SK-MEL-5 (cell line): ENCODE data around the gene FOXK1. TPM values are rescaled to one million over a fixed set of nuclear protein-coding genes. Genes with fewer than 3 reads are reported as not detected.
A peak's percentile ranks its signal among the peaks of the same experiment; 100 is the strongest.
"Not testable (repeated sequence)": the region's sequence is repeated elsewhere in the genome, so short reads cannot be mapped to it uniquely, and the experiment has no call there.

Experiments
- DNase-seq: peaks from one replicate; pipeline ENCODE4 v3.0.0-alpha.2; 2016; ENCODE audit warnings: low read depth, low spot score
- in situ Hi-C: cut with HindIII; loops from 2 replicates; pipeline ENCODE4 v1.10.0; 2016; ENCODE audit warnings: low sequenced_read_pairs, high pct_unique_total_duplicates, low pct_unique_long_range_greater_than_20kb
- total RNA-seq: library from RNA; depleted of rRNA; stranded (reverse); fragments of >200 nt; shearing (Covaris generic); gene quantifications from 2 replicates; pipeline ENCODE4 v1.2.3, GENCODE V29; 2014

FOXK1 gene
- total RNA-seq, 1 experiment from 2014 or later, result 14.5 TPM

DNA sequence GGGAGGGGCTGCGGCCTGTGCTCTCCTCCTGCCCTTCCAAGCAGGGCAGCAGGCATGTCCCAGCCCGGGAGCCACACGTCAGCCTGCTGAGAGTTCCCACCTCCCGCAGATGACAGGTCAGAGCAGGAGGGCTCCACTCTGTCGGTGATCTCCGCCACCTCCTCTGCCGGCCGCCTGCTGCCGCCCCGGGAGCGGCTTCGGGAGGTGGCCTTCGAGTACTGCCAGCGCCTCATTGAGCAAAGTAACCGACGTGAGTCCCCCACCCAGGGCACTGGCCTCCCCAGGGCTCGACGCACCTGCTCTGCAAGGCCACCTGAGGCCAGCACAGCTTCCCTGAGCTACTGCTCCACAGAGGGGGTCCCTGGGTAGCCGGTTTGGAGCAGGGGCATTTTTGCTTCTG is 102.7 kb downstream of the FOXK1 start:
- in situ Hi-C loops, result no loop called here
- DNase-seq, result no peak

DNA sequence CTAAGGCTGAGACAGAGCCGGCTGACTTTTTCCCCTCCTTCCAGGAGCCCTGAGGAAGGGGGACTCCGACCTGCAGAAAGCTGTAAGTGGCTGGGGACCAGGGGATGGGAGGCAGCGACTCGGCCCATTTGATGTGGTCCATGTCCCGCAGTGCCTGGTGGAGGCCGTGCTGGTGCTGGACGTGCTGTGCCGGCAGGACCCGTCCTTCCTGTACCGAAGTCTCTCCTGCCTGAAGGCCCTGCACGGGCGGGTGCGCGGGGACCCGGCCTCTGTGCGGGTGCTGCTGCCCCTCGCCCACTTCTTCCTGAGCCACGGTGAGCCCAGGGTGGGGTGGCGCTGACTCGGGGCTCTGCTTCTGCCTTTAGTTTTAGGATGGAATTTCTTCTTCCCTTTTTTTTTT is 103.3 kb downstream of the FOXK1 start:
- in situ Hi-C loops, result no loop called here
- no peak for DNase-seq

DNA sequence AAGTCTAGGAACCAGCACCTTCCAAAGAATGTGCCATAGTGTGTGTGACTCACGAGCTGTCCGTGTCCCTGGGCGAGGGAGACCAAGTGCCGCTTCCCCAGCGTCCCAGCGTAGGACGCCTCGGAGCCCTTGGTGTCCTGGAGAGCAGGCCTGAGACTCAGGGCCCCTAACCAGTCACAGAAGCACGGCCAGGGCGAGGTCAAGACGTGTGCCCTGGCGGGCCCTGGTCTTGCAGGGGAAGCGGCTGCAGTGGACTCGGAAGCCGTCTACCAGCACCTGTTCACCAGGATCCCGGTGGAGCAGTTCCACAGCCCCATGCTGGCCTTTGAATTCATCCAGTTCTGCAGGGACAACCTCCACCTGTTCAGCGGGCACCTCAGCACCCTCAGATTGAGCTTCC is 103.9 kb downstream of the FOXK1 start:
- no peak for DNase-seq
- in situ Hi-C loops, result no loop called here

DNA sequence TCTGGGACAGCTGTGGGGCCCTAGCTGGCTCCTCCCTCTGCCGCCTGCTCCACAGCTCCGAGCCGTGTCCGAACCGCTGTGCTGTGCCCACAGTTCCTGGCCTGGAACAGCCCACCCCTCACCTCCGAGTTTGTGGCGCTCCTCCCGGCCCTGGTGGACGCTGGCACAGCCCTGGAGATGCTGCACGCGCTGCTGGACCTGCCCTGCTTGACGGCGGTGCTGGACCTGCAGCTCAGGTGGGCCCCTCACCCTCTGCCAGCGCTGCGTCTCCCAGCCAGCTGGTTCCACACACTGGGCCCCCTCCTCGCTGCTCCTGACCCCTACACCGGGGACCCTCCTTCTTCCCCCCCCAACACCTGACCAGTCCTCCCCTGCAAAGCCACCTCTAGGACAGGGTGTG is 105.4 kb downstream of the FOXK1 start:
- DNase-seq, result no peak
- in situ Hi-C loops, result no loop called here

DNA sequence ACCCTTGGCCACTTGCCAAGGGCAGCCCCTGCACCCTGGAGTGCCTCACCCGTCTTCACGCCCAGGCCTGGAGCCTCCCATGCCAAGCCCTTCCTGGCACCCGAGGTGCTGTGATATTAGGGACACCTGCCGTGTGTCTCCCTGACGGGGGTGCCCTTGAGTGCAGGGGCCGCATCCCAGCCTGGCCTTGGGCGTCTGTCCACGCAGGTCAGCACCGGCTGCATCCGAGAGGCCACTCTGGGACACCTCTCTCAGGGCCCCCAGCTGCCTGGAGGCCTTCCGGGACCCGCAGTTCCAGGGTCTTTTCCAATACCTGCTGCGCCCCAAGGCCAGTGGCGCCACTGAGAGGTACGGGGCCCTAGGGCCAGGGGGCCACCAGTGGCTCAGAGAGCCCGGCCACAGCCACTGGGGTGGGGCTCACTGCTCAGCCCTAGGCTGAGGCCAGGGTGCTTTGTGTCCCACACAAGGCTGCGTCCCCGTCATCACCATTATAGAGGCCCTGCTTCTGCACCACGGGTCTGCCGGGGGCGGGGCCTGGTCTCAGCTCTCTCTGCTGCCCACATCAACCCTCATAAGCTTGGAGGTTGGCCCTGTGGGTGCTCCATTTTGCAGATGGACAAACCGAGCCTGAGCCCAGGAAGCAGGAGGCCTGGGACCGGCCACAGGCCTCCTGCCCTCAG is 106.0 kb downstream of the FOXK1 start:
- in situ Hi-C loops, result no loop called here

DNA sequence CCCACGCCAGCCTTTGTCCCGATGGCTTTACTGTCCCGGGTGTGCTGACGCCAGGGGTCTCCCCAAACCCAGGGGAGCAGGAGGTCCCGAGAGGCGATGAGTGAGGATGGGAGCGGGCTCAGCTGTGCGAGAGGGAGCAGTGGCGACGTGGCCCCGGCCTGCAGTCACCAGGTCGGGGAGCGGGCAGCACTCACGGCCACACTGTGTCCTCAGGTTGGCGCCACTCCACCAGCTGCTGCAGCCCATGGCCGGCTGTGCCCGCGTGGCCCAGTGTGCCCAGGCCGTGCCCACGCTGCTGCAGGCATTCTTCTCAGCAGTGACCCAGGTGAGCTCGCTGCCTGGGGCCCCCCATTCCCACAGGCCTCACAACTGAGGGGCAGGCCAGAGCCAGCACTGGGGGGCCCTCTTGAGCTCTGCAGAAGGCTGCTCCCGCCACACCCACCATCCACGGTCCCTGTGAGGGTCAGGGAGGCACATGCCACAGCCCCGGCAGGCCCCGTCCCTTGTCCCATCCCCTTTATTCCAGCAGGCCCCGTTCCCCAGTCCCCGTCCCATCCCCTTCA is 106.6 kb downstream of the FOXK1 start:
- in situ Hi-C loops, result no loop called here
- DNase-seq, result no peak

More for the DNA sequence above, 106.0 kb downstream of the FOXK1 start:
- no peak for DNase-seq

DNA sequence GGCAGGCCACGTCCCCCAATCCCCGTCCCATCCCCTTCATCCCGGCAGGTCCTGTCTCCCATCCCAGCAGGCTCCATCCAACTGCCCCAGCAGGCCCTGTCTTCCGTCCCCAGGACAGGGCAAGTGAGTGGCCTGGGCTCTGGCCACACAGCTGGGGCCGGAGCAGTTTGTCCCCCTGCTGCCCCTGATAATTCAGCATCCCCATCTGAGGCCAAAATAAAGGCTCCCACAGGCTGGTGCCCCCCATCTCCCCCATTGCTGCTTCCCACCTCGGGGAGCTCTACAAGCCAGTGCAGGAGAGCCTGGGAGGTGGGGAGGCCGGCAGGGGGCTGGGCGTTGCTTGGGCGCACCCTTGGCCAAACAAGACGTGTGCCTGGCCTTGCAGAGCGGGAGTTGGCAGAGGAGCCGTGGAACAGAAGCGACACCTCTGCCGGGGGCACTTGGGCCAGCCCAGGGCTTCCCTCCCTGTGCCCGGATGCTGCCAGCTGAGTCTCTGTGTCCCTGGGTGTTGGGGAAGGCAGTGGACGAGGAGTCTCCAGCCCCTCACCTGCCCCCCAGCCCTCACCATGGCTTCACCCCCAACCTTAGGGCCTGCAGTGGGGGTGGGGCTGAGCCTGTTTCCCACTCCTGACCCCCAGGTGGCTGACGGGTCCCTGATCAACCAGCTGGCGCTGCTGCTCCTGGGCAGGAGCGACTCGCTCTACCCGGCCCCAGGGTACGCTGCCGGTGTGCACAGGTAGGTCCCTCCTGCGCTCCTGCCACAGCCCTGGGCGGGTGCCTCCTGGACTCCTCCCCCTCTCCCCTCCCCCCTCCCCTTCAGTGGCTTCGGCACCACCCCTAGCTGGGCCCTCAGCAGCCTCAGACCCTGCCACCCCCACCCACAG is 107.3 kb downstream of the FOXK1 start:
- in situ Hi-C loops, result no loop called here
- DNase-seq, result no peak

DNA sequence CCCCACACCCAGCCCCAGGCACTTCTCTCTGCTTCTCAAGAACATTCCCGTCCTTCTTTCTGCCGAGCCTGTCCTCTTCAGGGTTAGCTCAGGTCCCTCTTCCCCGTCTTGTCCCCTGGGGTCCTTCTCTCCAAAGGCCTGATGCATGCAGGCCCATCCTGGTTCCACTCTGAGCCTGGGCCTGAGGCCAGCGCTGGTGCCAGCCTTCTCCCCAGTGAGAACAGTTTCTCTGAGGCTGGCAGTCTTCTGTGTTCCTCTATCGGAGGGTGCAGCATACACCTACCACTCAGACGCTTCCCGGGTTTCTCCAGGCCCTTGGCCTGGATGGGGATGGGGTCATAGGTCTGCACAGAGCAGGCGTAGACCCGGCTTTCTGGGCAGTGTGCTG is 108.0 kb downstream of the FOXK1 start:
- no peak for DNase-seq
- in situ Hi-C loops, result no loop called here

DNA sequence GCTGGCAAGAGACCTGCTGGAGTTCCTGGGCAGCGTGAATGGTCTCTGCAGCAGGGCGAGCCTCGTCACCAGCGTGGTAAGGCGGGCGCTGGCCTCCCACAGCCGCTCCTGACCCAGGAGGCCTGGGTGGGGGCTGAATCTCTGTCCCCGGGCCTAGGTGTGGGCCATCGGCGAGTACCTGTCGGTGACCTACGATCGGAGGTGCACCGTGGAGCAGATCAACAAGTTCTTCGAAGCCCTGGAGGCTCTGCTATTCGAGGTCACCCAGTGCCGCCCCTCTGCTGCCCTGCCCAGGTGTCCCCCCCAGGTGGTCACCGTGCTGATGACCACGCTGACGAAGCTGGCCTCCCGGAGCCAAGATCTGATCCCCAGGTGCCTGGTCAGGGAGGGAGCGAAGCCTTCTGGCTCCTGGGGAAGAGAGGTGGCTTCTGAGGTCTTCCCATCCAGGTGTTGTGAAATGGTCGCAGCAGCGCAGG is 108.5 kb downstream of the FOXK1 start:
- DNase-seq, result no peak
- in situ Hi-C loops, result no loop called here

DNA sequence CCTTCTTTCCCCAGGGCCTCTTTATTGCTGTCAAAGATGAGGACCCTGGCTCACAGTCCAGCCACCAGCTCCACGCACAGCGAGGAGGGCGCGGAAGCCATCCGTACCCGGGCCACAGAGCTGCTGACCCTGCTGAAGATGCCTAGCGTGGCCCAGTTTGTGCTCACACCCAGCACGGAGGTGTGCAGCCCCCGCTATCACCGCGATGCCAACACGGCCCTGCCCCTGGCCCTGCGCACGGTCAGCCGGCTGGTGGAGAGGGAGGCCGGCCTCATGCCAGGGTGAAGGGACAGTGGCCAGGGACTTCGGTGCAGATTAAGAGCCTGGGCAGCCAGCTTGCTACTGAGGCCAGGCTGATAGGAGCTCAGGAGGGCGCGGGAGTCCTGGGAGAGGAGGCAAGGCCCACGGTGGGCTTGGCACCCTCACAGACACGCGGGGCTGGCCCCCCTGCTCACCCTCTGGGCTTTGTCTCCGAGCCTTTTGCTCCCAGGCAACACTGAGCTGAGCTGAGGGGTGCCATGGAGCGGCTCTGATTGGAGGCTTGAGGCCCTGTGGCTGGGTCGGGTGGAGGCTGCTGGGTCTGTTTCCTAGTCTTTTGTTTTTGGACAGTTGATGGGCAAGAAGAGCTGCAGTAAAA is 109.1 kb downstream of the FOXK1 start:
- in situ Hi-C loops, result no loop called here
- DNase-seq, result no peak

DNA sequence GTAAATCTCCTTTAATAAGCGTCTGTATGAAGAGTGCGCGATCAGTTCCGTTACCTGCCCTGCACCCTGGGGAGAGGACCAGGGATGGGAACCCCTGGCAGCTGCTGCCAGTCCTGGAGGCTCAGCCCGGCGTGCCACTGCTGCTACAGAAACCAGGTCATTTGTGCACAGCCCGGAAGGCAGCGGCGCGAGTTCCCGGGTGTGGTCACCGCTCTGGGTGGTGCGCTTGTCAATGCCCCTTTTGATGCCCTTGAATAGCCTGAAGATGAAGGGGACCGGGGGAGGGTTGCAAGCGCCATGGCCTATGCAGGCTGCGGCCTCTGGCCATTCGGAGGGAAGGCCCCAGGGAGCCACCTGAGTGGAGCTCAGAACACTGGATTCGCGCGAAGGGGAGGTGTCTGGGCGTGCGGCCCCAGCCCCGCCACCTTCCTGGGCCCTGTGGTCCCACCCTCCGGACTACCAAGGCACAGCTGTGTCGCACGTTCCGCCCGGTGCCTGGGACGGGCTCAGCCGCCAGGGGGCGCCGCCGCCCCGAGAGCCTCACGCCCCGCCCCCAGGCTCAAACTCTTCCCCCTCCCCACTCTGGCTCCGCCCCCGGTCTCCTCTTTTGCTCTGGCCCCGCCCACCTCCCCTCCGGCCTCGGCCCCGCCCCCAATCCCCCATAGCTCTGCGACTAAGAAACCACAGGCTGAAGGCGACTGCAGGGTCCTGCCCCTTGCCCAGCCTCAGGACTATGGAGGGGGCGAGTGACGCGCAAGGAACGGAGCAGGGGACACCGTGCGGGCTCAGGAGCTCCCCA is 109.8 kb downstream of the FOXK1 start:
- DNase-seq, result peak; percentile 69
- in situ Hi-C loops, result no loop called here

DNA sequence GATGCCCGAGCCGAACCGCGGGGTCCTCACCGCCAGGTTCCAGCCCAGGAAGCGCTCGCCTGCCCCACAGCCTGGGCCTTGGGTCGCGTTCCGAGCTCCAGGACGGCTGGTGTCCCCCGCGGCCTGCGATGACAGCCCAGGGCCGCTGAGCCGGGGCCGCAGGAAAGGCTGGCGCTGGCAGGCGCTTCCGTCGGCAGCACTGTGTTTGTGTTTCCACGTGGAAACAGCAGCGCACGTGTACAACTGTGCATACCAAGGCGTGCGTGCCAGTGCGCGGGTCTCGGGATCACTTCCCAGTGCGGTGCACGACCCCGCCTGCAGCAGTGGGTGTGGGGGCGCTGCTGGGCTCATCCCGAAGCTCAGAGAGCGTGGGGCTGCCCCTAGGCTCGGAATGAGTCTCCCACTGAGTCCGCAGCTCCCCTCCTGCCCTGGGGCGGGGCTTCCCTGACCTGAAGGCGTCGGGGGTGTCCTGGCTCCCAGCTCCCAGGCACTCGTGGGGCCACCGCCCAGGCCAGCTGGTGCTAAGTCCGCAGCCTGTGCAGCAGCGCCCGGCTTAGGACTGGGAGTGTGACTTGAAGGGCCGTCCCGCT is 110.5 kb downstream of the FOXK1 start:
- no peak for DNase-seq
- in situ Hi-C loops, result no loop called here

DNA sequence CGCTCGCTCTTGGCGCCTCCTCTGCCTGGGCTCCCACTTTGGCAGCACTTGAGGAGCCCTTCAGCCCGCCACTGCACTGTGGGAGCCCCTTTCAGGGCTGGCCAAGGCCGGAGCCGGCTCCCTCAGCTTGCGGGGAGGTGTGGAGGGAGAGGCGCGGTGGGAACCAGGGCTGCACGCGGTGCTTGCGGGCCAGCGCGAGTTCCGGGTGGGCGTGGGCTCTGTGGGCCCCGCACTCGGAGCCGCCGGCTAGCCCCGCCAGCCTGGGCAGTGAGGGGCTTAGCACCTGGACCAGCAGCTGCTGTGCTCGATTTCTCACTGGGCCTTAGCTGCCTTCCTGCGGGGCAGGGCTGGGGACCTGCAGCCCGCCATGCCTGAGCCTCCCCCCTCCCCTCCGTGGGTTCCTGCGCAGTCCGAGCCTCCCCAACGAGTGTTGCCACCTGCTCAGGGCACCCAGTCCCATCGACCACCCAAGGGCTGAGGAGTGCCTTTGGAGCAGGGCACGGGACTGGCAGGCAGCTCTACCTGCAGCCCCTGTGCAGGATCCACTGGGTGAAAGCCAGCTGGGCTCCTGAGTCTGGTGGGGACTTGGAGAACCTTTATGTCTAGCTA is 111.4 kb downstream of the FOXK1 start:
- DNase-seq, in situ Hi-C loops: not testable (repeated sequence)

DNA sequence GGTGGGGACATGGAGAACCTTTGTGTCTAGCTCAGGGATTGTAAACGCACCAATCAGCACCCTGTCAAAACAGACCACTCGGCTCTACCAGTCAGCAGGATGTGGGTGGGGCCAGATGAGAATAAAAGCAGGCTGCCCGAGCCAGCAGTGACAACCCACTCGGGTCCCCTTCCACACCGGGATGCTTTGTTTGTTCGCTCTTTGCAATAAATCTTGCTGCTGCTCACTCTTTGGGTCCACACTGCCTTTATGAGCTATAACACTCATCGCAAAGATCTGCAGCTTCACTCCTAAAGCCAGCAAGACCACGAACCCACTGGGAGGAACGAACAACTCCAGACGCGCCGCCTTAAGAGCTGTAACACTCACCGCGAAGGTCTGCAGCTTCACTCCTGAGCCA is 112.1 kb downstream of the FOXK1 start:
- DNase-seq, in situ Hi-C loops: not testable (repeated sequence)

DNA sequence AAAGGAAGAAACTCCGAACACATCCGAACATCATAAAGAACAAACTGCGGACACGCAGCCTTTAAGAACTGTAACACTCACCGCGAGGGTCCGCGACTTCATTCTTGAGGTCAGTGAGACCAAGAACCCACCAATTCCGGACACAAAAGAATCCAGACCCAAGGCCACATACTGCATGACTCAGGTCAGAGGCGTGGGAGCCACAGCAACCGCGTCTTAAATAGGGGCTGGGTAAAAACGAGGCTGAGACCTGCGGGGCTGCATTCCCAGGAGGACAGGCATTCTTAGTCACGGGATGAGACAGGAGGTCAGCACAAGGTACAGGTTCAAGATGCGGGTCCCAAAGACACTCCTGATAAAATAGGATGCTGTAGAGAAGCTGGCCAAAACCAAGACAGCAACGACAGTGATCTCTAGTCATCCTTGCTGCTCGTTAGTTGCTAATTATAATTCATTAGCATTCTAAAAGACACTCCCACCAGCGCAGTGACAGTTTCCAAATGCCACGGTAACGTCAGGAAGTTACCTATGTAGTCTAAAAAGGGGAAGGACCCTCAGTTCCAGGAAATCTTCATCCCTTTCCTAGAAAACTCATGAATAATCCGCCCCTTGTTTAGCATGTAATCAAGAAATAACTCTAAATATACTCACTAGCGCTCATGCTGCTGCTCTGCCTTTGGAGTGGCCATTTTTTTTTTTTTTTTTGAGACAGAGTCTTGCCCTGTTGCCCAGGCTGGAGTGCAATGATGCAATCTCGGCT is 112.7 kb downstream of the FOXK1 start:
- in situ Hi-C loops, result no loop called here
- DNase-seq, result no peak

DNA sequence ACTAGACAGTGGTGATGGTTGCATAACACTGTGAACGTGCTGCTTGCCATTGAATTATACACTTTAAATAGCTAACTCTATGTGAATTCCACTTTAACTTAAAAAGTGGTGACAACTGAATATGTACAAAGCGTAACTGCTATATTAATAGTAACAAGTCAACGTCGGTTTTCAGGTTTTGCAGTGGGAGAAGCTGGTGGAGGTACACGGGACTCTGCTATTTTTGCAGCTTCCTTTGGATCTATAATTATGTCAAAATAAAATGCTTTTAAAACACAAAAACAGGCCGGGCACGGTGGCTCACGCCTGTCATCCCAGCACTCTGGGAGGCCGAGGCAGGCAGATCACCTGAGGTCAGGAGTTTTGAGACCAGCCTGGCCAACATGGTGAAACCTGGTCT is 114.4 kb downstream of the FOXK1 start:
- in situ Hi-C loops, result no loop called here
- no peak for DNase-seq
